ENCODE measurements around the gene TSPAN5. TPM values are rescaled to one million over a fixed set of nuclear protein-coding genes. Genes with fewer than 3 reads are reported as not detected.

TSPAN5 gene
- total and polyA plus RNA-seq, 2 of the 4 experiments (the other 2 are of a cell fraction): 64.8 to 79.6 TPM

GRCh38 chr4:98496152-98496845 is 162.1 kb downstream of the TSPAN5 start:
- Histone ChIP-seq H3K14ac (replicated peaks; ENCODE audit: low read depth, low read length) (no peak overlapping the region), H3K36me3 (ENCODE audit: control insufficient read depth, insufficient read depth, low read length) (peaks cover 7% of the 10 kb centered on the region; the same call in 1 of the 2 replicates), H3K27me3 (ENCODE audit: control insufficient read depth, insufficient read depth, low read length) (no peaks in the 10 kb centered on the region), H3K4ac (ENCODE audit: low read depth, low read length) (no peak overlapping the region), H3K56ac (ENCODE audit: extremely low read depth, insufficient read depth, low read length) (no peak overlapping the region), H2BK20ac (ENCODE audit: low read depth, low read length) (no peak overlapping the region), H2BK120ac (ENCODE audit: low read depth, low read length) (no peak overlapping the region), H3K9me3 (ENCODE audit: control insufficient read depth, insufficient read depth, low read length) (no peaks in the 10 kb centered on the region), H4K8ac (ENCODE audit: low read depth in 2 of 2, low read length in 2 of 2) (no peak overlapping the region), H3K27ac (ENCODE audit: insufficient read depth, low read length) (no peak overlapping the region; the same call in 1 of the 2 replicates), H3K9me1 (ENCODE audit: insufficient read depth, low read length) (peaks cover 6% of the 10 kb centered on the region), H3K18ac (ENCODE audit: low read depth, low read length) (no peak overlapping the region; the same call in 1 of the 2 replicates), H4K20me1 (ENCODE audit: insufficient read depth, low read length) (0 out of 2 replicates have a peak, but pooled peaks cover 4% of the 10 kb centered on the region), H2AK9ac (replicated peaks; ENCODE audit: low read depth, low read length, poor library complexity) (no peak overlapping the region), H3K23ac (ENCODE audit: low read depth, low read length) (no peak overlapping the region; the same call in 1 of the 2 replicates), H2BK15ac (ENCODE audit: low read depth, low read length) (no peak overlapping the region; the same call in 2 of the 3 replicates), H3K4me1 (ENCODE audit: control insufficient read depth, insufficient read depth, low read length) (peaks cover 18% of the 10 kb centered on the region), H2AK5ac (ENCODE audit: low read depth, low read length) (0 out of 2 replicates have a peak overlapping the region, but pooled peaks have one; percentile 20), H4K5ac (ENCODE audit: low read depth, low read length) (no peak overlapping the region), H3K79me1 (ENCODE audit: low read depth in 1 of 2, low read length in 2 of 2) (peaks cover 27 to 54% of the 10 kb centered on the region in 2 experiments), H4K91ac (ENCODE audit: insufficient read depth, low read depth, low read length) (0 out of 2 replicates have a peak overlapping the region, but pooled peaks have one; percentile 9), H3K4me3 (ENCODE audit: insufficient read depth, low read depth, low read length) (no peak overlapping the region), H2BK5ac (ENCODE audit: low read depth, low read length, poor library complexity, severe bottlenecking) (no peak overlapping the region), H3K9ac (ENCODE audit: low read depth, low read length) (no peak overlapping the region), H2AFZ (replicated peaks; ENCODE audit: low read length, poor library complexity) (no peak overlapping the region), H3K4me2 (ENCODE audit: low read depth, low read length) (no peak overlapping the region)
- in situ Hi-C loops (cut with MboI; ENCODE audit: low sequenced_read_pairs) (no loop called here), intact Hi-C loops (cut with micrococcal nuclease) (no loop called here), dilution Hi-C loops (cut with HindIII; ENCODE audit: low sequenced_read_pairs, unreplicated experiment) (no loop called here)
- ATAC-seq (ENCODE audit: low read depth): no peak
- ChIA-PET CTCF (no interaction called here), POLR2A (ENCODE audit: unreplicated experiment) (no interaction called here)
- BruUV-seq (replicated peaks): no TSS peak
- 67% methylated on average over 2 of the region's 7 CpGs; no CpG with 5 or more reads in 1 of the 2 experiments for WGBS, 2 experiments (ENCODE audit: extremely low coverage in 2 of 2, insufficient read length in 1 of 2)
- no peak for DNase-seq
- TF ChIP-seq RCOR1 (IDR thresholded peaks at IDR 0.05; ENCODE audit: insufficient replicate concordance, low read length): no peak
- no peak for TF ChIP-seq NFE2L2 (IDR thresholded peaks at IDR 0.05; ENCODE audit: low read depth, low read length)
- TF ChIP-seq, protein P1, sequence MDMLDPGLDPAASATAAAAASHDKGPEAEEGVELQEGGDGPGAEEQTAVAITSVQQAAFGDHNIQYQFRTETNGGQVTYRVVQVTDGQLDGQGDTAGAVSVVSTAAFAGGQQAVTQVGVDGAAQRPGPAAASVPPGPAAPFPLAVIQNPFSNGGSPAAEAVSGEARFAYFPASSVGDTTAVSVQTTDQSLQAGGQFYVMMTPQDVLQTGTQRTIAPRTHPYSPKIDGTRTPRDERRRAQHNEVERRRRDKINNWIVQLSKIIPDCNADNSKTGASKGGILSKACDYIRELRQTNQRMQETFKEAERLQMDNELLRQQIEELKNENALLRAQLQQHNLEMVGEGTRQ (IDR thresholded peaks at IDR 0.05; ENCODE audit: low read depth, low read length): no peak
- no peak for TF ChIP-seq ELK1 (IDR thresholded peaks at IDR 0.05; ENCODE audit: borderline replicate concordance, low read depth, low read length)
- TF ChIP-seq MAFK (IDR thresholded peaks at IDR 0.05; ENCODE audit: low read depth, low read length): no peak
- no peak for TF ChIP-seq RFX5 (IDR thresholded peaks at IDR 0.05; ENCODE audit: low read depth, low read length)
- TF ChIP-seq POLR2A (IDR thresholded peaks at IDR 0.05; ENCODE audit: low read depth, low read length): no peak
- TF ChIP-seq MAZ (IDR thresholded peaks at IDR 0.05; ENCODE audit: borderline replicate concordance, low read depth, low read length): no peak
- TF ChIP-seq SMC3 (IDR thresholded peaks at IDR 0.05; ENCODE audit: low read depth, low read length): no peak
- TF ChIP-seq MXI1 (IDR thresholded peaks at IDR 0.05; ENCODE audit: borderline replicate concordance, low read depth, low read length): no peak
- no peak for TF ChIP-seq BHLHE40 (IDR thresholded peaks at IDR 0.05; ENCODE audit: low read depth, low read length)
- TF ChIP-seq CHD1 (IDR thresholded peaks at IDR 0.05; ENCODE audit: low read depth, low read length): no peak
- TF ChIP-seq CEBPB (IDR thresholded peaks at IDR 0.05; ENCODE audit: low read depth, low read length): no peak
- no peak for TF ChIP-seq CTCF (conservative IDR thresholded peaks at IDR 0.05; ENCODE audit: low read depth, low read length)
- TF ChIP-seq FOS (IDR thresholded peaks at IDR 0.05; ENCODE audit: low read depth, low read length): no peak

Data from IMR-90 (cell line).